GM19328 (cell line): Measurements from ENCODE around the gene ZNF714.

ENCODE experiments used
- ATAC-seq: cut with Tn5 transposase; IDR thresholded peaks from one replicate; pipeline ENCODE4 v1.9.1; 2021; ENCODE audit warnings: mild to moderate bottlenecking, moderate library complexity; ENCODE audit not compliant: unreplicated experiment

Gene ZNF714

GRCh38 chr19:21082011-21082975 is at the start of gene ZNF714:
Gene ZNF714 (plus strand): TSS chr19:21082203. CDS start chr19:21098269, 16,066 bp downstream.
- ATAC-seq = peak; percentile 97

- no peak for ATAC-seq
Measured at GRCh38 chr19:21045028-21045427, 37.0 kb upstream of the ZNF714 start.

GRCh38 chr19:21046489-21046888 is 35.5 kb upstream of the ZNF714 start:
- no peak for ATAC-seq

- ATAC-seq = no peak
Measured at GRCh38 chr19:21047716-21048115, 34.3 kb upstream of the ZNF714 start.

GRCh38 chr19:21052902-21053301 is 29.1 kb upstream of the ZNF714 start:
- no peak for ATAC-seq

GRCh38 chr19:21065336-21065735 is 16.7 kb upstream of the ZNF714 start:
- ATAC-seq = no peak

GRCh38 chr19:21084343-21084742 is 2.3 kb downstream of the ZNF714 start:
- no peak for ATAC-seq

GRCh38 chr19:21087871-21088270 is 5.9 kb downstream of the ZNF714 start:
- ATAC-seq = no peak

GRCh38 chr19:21092109-21092508 is 10.1 kb downstream of the ZNF714 start:
- no peak for ATAC-seq

- ATAC-seq = no peak
Measured at GRCh38 chr19:21094347-21095025, 12.5 kb downstream of the ZNF714 start.

- ATAC-seq = no peak
Measured at GRCh38 chr19:21098291-21098690, 16.3 kb downstream of the ZNF714 start.

- ATAC-seq = no peak
Measured at GRCh38 chr19:21101521-21102242, 19.7 kb downstream of the ZNF714 start.

GRCh38 chr19:21109116-21109515 is 27.1 kb downstream of the ZNF714 start:
- no peak for ATAC-seq

- no peak for ATAC-seq
Measured at GRCh38 chr19:21110183-21110582, 28.2 kb downstream of the ZNF714 start.

GRCh38 chr19:21115430-21115829 is 33.4 kb downstream of the ZNF714 start:
- no peak for ATAC-seq

GRCh38 chr19:21117041-21117907 is 35.3 kb downstream of the ZNF714 start:
- ATAC-seq = no peak

- ATAC-seq = no peak
Measured at GRCh38 chr19:21126078-21126477, 44.1 kb downstream of the ZNF714 start.

GRCh38 chr19:21127001-21127400 is 45.0 kb downstream of the ZNF714 start:
- no peak for ATAC-seq

GRCh38 chr19:21127898-21128297 is 45.9 kb downstream of the ZNF714 start:
- no peak for ATAC-seq
